HK-2 (cell line): ENCODE results near the gene FHOD1.

Experiments used
- DNase-seq: peaks from one replicate; pipeline ENCODE4 v3.0.0-alpha.2; 2018; ENCODE audit not compliant: unreplicated experiment

FHOD1 gene

DNA sequence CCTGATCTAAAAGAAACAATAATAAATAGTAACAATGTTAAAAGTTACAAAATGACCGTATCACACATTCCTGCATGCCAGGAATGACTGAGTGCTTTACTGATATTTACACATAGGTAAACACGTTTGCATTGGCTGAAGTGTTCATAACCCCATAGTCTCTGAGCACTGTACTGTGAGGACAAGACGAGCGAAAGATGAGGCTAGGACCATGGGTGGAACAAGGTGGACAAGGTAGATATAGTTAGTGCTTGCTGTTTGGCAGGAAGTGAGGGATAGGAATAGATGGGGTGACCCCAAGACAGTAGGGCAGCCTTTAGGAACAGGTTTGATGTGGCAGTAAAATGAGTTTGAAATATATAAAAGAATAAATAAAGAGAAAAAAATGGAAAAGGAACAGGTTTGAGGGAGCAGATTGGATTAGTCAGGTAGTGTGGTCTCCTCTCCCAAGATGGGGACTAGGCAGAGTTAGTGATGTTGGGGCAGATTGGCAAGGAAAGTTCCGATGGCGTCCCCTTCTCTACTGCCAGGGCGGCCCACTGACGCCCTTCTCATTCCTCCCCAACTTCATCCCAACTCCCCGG, 55.8 kb downstream of the FHOD1 start:
- no peak for DNase-seq

DNA sequence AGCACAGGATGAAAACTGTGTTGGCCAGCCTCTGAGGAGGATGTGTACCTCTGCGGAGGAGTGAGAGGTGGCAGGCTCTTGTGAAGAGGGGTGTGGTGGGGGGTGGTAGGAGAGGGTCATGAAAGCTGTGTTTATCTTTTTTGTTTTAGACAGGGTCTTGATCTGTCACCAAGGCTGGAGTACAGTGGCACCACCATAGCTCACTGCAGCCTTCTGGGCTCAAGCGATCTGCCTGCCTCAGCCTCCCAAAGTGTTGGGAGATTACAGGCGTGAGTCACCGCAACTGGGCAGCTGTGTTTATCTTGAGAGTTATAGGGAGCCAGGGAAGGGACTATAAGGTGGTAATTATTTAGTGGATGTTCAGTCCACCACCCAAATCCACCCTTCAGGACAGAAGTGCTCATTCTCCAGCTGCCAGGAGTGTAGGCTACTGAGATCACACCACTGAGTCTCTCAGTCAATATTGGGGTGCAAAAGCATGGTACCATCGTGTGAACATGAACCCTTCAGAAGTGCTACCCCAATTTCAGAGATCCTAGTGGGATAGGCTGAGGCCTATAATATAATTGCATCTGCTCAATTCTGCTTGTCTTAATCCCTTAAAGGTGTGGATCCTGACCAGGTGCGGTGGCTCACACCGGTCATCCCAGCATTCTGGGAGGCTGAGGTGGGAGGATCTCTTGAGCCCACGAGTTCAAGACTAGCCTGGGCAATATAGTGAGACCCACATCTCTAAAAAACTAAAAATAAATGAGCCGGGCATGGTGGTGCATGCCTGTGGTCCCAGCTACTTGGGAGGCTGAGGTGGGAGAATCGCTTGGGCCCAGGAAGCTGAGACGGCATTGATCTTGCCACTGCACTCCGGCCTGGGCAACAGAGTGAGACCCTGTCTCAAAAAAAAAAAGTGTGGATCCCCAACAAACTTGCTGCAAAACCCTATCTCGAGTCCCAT, 56.6 kb downstream of the FHOD1 start:
- no peak for DNase-seq

DNA sequence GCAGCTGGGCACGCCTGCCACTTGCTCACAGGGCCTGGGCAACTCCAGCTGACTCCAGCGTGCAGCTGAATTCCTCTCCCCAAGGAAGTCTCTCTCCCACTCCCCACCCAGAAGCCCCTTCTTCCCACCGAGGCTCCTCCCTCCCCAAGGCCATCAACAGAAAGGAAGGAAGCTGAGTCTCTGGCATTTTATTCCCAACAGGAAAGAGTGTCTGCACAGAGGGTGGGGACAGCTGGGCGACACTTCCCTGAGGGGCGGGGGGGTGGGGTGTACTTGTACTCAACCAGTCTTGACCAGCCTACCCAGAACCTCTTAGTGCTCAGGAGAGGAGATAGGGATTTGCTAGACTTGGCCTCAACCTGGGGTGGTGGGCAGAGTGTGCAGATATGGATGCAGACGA, 57.2 kb downstream of the FHOD1 start, which contains the start of gene EXOC3L1:
Gene EXOC3L1, minus strand, starts transcription at position 96 of the 400 bp plus-strand sequence. CDS start 460 bp downstream, outside the sequence.
- no peak for DNase-seq

DNA sequence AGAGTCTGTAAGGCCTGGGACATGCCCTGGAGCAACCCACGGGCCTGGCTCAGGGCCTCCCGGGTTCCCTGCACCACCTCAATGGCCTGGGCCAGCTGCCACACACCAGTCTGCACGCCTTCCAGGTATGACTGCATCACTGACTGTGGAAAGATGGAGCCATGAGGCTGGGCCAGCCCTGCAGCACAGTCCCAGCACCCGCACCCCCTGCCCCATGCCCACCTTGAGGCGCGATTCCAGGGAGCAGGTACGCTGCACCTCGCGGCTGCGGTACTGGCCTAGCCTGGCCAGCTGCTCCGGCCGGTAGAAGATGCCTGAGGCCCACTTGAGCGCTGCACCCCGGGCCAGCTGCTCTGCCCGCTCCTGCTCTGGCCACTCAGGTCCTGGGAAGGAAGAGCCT, 58.5 kb downstream of the FHOD1 start:
- DNase-seq = no peak

DNA sequence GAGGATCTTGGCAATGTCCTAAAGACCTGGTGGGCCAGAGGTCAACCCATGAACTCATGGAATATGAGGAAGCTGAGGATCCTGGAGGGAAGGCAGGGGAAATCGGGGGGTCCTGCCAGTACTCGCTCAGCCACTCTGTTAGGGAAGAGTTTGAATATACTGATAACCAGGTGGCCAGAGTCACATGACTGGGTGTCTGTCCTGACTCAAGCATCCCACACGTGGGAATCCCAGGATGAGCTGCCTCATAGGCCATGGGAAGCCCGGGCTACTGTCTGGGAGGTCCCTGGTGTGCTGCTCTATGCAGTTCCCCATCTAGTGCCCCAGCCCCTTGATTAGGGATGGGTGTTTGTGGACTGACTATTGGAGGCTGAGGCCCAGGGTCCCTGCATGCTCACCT, 59.0 kb downstream of the FHOD1 start:
- DNase-seq = no peak

DNA sequence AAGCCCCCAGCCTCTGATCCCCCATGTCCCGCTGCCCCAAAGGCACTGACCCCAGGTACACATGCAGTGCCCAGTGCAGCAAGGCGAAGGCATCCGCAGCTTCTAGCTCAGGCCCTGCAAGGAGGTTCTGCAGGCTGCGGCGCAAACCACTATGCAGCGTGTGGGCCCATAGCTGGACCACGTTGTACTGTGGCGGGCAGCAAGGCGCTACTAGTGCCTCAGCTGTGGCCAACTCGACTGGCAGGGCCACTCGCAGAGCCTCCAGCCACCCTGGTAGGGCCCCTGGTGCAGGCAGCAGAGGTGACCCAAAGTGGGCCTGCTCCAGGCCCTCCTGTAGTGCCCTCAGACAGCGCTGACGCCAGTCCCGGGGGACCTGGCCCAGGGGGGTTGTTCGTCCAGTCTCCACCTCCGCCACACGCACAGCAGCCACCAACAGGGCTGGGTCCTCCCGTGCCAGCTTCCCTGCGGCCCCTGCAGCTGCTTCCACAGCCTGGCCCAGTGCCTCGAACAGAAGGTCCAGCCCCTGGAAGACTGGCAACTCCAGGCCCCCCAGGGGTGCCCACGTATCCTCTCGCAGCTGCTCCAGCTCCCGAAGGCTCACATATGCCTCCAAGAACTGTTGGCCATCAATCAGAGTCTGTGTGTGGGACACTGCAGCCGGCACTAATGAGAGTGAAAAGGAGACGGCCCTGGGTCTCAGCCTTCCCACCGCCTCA, 59.9 kb downstream of the FHOD1 start:
- DNase-seq = no peak

DNA sequence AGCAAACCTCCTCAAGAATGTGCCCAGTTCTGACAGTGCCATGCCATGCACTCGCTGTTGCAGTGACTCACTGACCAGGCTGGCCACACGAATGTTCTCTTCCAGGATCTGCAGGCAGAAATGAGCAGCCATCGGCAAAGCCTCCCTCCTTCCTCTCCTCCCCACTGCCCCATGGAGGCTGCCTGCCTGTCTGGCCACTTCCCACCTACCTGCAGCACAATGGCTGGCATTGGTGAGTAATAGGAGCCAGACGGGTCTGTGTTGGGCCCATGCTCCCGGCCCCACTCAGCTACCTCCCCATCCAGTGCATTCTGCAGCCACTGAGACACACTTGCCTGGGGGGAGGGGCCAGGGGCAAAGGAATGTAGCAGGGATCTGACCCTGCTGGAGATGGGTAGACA, 60.7 kb downstream of the FHOD1 start:
- DNase-seq = peak; percentile 71

DNA sequence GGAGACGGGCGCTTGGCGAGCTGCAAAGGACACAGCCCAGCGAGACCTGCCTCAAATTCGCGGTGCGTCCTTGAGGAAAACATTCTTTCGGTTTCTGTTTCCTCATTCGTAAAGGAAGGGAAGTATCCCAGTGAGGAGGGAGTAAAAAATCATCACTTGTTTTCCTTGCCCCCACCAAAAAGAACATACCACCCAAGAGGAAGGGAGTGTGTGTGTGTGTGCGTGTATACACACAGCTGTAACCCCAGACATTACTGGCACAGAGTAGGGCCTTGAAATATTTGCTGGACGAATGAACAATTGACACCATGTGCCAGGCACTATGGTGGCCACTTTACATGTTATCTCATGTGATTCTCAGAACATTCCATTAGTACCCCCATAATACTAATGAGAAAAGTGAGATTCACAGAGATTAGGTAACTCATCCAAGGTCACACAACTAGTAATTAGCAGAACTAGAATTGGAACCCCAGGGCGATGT, 61.6 kb downstream of the FHOD1 start:
- no peak for DNase-seq

DNA sequence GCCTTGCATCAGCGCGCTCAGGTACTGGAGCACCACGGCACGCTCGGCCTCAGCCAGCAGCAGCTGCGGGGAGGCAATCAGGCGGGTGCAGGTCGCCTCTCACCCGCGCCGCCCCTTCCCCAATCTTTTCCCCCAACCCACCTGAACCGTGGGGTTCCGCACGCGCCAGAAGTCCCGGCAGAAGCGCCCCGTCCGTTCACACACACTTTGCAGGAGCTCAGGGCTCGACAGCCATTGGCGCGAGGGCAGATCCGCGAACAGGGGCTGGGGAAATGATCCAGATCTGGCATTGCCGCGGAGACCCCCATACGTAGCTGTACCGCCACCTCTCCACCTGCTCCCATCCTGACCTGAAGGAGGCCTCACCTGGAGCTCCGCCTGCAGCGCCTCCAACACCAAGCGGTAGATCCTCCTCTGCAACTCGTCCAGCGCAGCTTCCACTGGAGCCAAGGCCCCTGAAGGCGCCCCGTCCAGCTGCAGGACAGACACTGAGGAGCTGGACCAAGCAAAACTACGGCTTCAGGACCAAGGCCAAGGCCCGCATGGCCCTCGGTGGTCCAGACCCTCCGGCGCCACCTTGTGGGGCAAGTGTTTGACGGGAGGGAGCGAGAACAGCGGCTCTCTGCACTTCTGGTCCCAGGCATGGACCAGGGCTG, 62.2 kb downstream of the FHOD1 start:
- DNase-seq = peak; percentile 92

DNA sequence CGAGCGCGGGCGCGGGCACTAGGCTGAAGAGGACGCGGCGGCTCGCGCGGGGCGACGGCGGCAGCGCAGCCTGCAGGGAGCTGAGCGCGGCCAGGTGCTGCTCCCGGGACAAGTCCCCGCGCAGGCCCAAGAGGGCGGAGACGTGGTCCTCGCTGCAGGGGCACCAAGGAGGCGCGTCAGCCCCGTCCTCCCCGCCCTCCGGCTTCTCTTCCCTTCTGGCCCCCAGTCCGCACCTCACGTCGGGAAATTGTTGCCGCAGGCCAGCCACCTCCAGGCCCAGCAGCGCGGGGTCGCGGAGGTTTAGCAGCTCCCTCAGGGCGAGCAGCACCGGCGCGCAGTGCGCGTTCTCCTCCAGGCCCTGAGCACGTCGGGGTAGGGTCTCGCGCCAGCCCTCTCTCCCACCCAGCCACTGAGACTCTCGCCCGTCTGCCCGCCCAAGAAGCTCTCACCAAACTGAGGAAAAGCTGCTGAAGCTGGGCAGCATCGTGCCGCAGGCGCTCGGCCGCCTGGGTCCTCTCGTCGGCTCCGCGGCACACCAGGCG, 62.8 kb downstream of the FHOD1 start:
- DNase-seq = no peak

DNA sequence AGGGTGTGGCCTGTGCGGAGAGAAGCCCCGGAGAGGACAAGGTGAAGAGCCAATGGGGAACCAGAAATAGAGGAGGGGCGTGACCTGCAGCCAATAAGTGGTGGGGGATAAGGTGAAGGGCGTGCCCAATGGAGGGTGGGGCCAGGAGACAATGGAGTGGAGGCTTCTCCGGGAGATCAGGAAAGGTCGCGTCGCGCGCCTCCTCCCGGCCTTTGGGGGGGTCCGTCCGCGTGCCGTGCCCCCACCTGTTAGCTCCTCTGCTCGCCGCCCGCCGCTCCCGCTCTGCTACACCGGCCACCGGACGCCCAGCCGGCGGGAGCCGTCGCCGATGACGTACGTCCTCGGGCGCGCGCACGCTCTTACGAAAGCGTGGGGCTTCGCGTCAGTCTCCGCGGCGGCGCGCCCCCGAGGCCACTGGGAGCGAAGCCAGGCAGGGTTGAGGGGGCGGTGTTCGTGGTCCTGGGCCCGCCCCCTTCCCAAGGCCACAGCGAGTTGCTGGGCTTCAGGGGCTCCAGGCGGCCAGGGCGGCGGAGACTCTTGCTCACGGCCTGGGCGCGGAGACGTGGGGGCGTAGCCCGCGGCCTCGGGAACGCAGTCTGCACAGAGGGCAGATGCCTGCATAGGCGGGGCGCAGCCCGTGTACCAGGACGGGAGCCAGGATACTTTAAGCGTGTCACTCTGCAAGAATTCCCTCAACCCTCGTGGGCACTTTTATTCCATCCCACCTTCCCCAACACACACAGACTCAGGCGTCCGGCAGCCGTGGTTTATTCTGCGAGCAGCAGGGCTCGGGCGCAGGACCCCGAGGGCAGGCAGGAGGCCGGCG, 63.4 kb downstream of the FHOD1 start, which contains the start of gene MATCAP1:
Gene MATCAP1, minus strand, starts transcription at position 337 of the 826 bp plus-strand sequence. CDS start 3,353 bp downstream, outside the sequence.
- peak; percentile 94 for DNase-seq

DNA sequence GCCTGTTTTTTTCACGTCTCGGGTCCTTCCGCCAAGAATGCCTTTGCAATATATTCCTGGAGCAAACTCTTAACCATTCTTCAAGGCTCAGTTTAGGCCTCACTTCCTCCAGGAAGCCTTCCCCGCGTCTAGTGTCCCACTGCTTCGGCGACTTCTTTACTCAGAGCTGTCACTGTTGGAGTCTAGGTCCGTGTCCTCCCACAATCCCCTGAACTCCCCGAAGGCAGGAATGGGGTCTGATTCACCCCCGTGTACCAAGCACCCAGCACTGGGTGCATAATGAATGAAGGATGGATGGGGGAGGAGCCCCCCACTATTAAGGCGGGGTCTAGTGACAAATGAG, 64.0 kb downstream of the FHOD1 start:
- no peak for DNase-seq

DNA sequence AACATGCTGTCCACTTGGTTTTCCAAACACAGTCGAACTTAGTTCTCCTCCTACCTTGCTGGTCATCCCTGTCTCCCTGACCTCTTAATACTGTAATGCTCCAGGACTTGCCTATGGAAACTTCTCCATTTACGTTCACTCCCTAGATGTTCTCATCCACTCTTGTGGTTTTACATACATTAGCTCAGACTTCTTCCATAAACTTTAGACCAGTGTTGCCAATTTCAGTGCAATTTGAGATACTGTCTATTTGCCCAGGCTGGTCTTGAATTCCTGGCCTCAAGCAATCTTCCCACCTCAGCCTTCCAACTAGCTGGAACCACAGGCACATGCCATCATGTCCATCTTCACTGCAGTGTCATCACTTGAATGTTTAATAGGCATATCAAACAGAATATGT, 65.0 kb downstream of the FHOD1 start:
- DNase-seq = no peak

DNA sequence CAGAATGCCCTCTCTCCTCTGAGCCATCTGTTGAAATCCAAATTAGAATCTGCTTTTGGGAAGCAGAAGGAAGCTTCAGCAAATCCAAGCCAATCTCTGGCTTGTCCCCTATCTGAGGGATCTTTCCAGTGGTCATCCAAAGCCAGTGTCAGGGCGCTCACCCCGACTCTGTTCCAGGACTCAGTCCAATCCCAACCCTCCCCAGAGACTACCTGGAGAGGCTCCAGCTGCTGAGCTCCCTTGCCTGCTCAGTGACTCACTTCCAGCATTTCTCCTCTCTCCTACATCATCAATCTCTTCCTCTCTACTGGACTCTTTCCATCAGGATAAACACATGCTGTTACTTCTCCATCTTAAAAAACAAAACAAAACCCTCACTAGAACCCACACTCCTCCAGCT, 65.9 kb downstream of the FHOD1 start:
- DNase-seq = no peak

DNA sequence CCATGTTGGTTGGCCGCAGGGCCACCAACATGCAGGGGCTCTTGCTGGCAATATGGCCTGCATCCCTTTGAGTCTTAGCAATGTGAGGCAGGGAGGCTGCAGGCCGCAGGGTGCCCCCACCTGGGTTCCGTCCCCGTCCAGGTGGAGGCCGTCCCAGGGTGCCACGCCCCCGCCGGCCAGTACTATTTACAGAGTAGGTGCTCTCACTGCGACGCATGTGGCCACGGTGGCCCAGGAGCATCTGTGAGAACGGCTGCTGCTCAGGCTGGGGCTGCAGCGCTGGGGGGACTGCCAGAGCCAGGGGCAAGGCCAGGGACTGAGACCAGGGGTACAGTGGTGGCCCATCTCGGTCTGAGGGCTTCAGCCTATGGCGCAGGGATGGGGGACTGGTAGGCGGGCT, 67.1 kb downstream of the FHOD1 start:
- DNase-seq = no peak

DNA sequence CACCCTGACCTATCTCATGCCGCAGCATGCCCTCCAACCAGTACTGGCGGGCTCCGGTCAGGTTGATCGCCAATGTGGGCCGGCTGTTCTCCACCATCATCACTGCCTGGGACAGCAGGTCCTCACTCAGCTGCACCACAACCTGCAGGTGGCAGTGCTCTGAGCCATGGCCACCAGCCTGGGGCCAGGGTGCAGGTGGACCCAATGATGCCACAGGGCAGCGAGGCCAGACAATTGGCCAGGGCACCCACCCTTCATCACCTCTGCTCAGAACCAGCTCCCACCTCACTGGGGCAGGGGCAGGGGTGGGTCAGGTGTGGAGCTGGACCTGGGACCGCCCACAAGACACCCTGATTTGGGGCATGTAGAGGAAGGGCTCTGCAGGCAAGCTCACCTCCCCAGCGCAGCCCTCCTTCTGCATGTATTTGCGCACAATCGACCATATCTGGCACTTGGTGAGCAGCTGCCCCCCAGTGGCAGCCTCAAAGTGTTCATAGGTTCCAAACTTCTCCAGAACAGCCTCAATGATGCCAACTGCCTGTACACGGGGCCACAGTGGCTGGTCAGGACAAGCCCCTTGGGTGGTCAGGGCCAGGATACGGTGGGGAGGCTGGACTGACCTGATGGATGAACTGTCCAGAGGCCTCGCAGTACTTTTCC, 67.7 kb downstream of the FHOD1 start:
- DNase-seq = no peak
